SK-N-SH treated with all-trans-retinoic acid at 6 μM for 48 hours (cell line): ENCODE data around the gene CAP1.

Experiments
- ATAC-seq: fragments of 200-7000 bp; cut with Tn5 transposase; 3 replicates; pipeline ENCODE4 v1.9.1; 2020; ENCODE audit warnings: mild to moderate bottlenecking, moderate library complexity
- ARNTL ChIP-seq: fragments of 450-650 bp; formaldehyde crosslinking; IDR thresholded peaks from 2 replicates; pipeline ENCODE4 v1.5.0; 2020; ENCODE audit warnings: low read depth, mild to moderate bottlenecking, moderate library complexity, borderline replicate concordance
- BACH2 ChIP-seq: fragments of 250-450 bp; sonication (Bioruptor Pico); IDR thresholded peaks from 2 replicates; pipeline ENCODE4 v1.9.0; 2021; ENCODE audit warnings: mild to moderate bottlenecking, borderline replicate concordance
- CREB5 ChIP-seq: fragments of 250-450 bp; sonication (Bioruptor Pico); IDR thresholded peaks from 2 replicates; pipeline ENCODE4 v1.5.1; 2020; ENCODE audit warnings: low read depth, mild to moderate bottlenecking, moderate library complexity
- CSDC2 ChIP-seq: fragments of 250-450 bp; sonication (Bioruptor Pico); IDR thresholded peaks from 2 replicates; pipeline ENCODE4 v1.5.0; 2020; ENCODE audit warnings: mild to moderate bottlenecking, moderate library complexity
- ESRRG ChIP-seq: fragments of 250-450 bp; sonication (Bioruptor Pico); IDR thresholded peaks from 2 replicates; pipeline ENCODE4 v1.6.1; 2021; ENCODE audit warnings: mild to moderate bottlenecking
- GLIS3 ChIP-seq: fragments of 250-450 bp; sonication (Bioruptor Pico); IDR thresholded peaks from 2 replicates; pipeline ENCODE4 v1.5.0; 2020; ENCODE audit warnings: mild to moderate bottlenecking, moderate library complexity
- ISL1 ChIP-seq: fragments of 250-450 bp; sonication (Bioruptor Pico); IDR thresholded peaks from 2 replicates; pipeline ENCODE4 v2.1.2; 2022; ENCODE audit warnings: mild to moderate bottlenecking, moderate library complexity
- OSR1 ChIP-seq: fragments of 250-450 bp; sonication (Bioruptor Pico); IDR thresholded peaks from 2 replicates; pipeline ENCODE4 v1.8.0; 2022; ENCODE audit warnings: moderate library complexity, mild to moderate bottlenecking, inconsistent platforms
- PATZ1 ChIP-seq: fragments of 250-450 bp; sonication (Bioruptor Pico); IDR thresholded peaks from 2 replicates; pipeline ENCODE4 v1.8.0; 2020; ENCODE audit warnings: mild to moderate bottlenecking, moderate library complexity, borderline replicate concordance
- PPARA ChIP-seq: fragments of 250-450 bp; sonication (Bioruptor Pico); IDR thresholded peaks from 2 replicates; pipeline ENCODE4 v1.5.0; 2020; ENCODE audit warnings: mild to moderate bottlenecking, borderline replicate concordance
- RARB ChIP-seq: fragments of 250-450 bp; sonication (Bioruptor Pico); IDR thresholded peaks from 2 replicates; pipeline ENCODE4 v1.8.0; 2021; ENCODE audit warnings: mild to moderate bottlenecking, moderate library complexity
- SNAI2 ChIP-seq: fragments of 250-450 bp; sonication (Bioruptor Pico); IDR thresholded peaks from 2 replicates; pipeline ENCODE4 v1.5.0; 2020; ENCODE audit warnings: mild to moderate bottlenecking, moderate library complexity
- TCF4 ChIP-seq: fragments of 250-450 bp; sonication (Bioruptor Pico); IDR thresholded peaks from 2 replicates; pipeline ENCODE4 v1.8.0; 2021; ENCODE audit warnings: mild to moderate bottlenecking, moderate library complexity, borderline replicate concordance
- TOX ChIP-seq: fragments of 250-450 bp; sonication (Bioruptor Pico); IDR thresholded peaks from 2 replicates; pipeline ENCODE4 v1.8.0; 2021; ENCODE audit warnings: mild to moderate bottlenecking, moderate library complexity, borderline replicate concordance
- ZFP3 ChIP-seq: fragments of 250-450 bp; sonication (Bioruptor Pico); IDR thresholded peaks from 2 replicates; pipeline ENCODE4 v1.5.0; 2020; ENCODE audit warnings: mild to moderate bottlenecking, moderate library complexity
- ZFP30 ChIP-seq: fragments of 450-650 bp; formaldehyde crosslinking; IDR thresholded peaks from 2 replicates; pipeline ENCODE4 v1.5.0; 2022; ENCODE audit warnings: mild to moderate bottlenecking, moderate library complexity
- ZNF565 ChIP-seq: fragments of 450-650 bp; formaldehyde crosslinking; conservative IDR thresholded peaks from 2 replicates; pipeline ENCODE4 v1.5.0; 2020; ENCODE audit warnings: low read depth, mild to moderate bottlenecking, moderate library complexity
- ZNF70 ChIP-seq: fragments of 450-650 bp; formaldehyde crosslinking; IDR thresholded peaks from 2 replicates; pipeline ENCODE4 v1.5.0; 2020; ENCODE audit warnings: mild to moderate bottlenecking, moderate library complexity
- ZNF8 ChIP-seq: fragments of 450-650 bp; formaldehyde crosslinking; IDR thresholded peaks from 2 replicates; pipeline ENCODE4 v1.5.0; 2020; ENCODE audit warnings: mild to moderate bottlenecking, moderate library complexity
- TF ChIP-seq, protein P1 (sequence below): fragments of 250-450 bp; sonication (Bioruptor Pico); IDR thresholded peaks from 2 replicates; pipeline ENCODE4 v1.5.1; 2021; ENCODE audit warnings: mild to moderate bottlenecking, moderate library complexity
- TF ChIP-seq, protein P2 (sequence below): fragments of 250-450 bp; sonication (Bioruptor Pico); IDR thresholded peaks from 2 replicates; pipeline ENCODE4 v1.8.0; 2021; ENCODE audit warnings: low read depth, mild to moderate bottlenecking, moderate library complexity, borderline replicate concordance

The CAP1 gene

DNA sequence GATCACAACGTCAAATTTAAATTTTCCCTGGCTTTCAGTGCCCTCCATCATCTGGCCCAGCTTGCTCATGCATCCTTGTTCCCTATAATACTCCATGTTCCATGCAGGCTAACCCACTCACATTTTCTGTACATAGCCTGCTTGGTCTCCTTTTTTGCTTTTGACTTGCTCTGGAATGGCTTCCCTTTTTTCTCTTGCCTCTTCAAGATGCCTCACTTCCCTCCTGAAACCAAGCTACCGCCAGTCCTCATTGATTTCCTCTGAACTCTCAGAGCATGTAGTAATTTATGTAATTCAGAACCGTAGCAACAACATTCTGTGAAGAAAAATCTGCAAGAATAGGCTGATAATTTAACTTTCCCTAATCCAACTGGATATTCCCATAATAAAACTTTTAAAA, 10.3 kb downstream of the CAP1 start:
- no peak for ATAC-seq
- TF ChIP-seq TOX (no peak), CSDC2 (CRISPR knock-in tag) (no peak), RARB (CRISPR knock-in tag) (no peak), OSR1 (CRISPR knock-in tag) (no peak), SNAI2 (no peak), GLIS3 (CRISPR knock-in tag) (no peak), ESRRG (no peak), TCF4 (CRISPR knock-in tag) (no peak), BACH2 (CRISPR knock-in tag) (no peak), ZFP3 (no peak), PATZ1 (no peak), ZFP30 (no peak)
- TF ChIP-seq, protein P1, sequence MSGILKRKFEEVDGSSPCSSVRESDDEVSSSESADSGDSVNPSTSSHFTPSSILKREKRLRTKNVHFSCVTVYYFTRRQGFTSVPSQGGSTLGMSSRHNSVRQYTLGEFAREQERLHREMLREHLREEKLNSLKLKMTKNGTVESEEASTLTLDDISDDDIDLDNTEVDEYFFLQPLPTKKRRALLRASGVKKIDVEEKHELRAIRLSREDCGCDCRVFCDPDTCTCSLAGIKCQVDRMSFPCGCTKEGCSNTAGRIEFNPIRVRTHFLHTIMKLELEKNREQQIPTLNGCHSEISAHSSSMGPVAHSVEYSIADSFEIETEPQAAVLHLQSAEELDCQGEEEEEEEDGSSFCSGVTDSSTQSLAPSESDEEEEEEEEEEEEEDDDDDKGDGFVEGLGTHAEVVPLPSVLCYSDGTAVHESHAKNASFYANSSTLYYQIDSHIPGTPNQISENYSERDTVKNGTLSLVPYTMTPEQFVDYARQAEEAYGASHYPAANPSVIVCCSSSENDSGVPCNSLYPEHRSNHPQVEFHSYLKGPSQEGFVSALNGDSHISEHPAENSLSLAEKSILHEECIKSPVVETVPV, result no peak

DNA sequence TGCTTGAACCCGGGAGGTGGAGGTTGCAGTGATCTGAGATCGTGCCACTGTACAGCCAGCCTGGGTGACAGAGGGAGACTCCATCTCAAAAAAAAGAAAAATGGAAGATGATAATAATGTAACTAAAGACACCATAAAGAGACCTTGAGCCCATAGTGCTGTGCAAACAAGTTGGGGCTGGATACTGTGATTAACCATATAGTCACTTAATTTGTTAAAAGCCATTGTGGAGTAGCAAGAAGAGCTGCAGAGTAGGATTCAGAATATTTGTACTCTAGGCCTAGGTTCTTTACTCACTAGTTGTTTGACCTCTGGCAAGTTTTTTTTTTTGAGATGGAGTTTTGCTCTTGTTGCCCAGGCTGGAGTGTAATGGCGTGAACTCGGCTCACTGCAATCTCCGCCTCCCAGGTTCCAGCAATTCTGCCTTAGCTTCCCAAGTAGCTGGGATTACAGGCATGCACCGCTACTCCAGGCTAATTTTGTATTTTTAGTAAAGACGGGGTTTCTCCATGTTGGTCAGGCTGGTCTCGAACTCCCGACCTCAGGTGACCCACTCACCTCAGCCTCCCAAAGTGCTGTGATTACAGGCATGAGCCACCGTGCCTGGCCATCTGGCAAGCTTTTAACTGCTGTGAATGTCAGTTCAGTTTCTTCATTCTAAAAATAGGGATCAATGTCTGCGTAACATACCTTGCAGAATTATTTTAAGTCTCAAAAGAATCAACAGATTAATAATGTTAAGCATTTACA, 12.8 kb downstream of the CAP1 start:
- no peak for TF ChIP-seq ZNF70 (CRISPR knock-in tag)
- TF ChIP-seq, all 23 proteins: peak for 0
- no peak for ATAC-seq

DNA sequence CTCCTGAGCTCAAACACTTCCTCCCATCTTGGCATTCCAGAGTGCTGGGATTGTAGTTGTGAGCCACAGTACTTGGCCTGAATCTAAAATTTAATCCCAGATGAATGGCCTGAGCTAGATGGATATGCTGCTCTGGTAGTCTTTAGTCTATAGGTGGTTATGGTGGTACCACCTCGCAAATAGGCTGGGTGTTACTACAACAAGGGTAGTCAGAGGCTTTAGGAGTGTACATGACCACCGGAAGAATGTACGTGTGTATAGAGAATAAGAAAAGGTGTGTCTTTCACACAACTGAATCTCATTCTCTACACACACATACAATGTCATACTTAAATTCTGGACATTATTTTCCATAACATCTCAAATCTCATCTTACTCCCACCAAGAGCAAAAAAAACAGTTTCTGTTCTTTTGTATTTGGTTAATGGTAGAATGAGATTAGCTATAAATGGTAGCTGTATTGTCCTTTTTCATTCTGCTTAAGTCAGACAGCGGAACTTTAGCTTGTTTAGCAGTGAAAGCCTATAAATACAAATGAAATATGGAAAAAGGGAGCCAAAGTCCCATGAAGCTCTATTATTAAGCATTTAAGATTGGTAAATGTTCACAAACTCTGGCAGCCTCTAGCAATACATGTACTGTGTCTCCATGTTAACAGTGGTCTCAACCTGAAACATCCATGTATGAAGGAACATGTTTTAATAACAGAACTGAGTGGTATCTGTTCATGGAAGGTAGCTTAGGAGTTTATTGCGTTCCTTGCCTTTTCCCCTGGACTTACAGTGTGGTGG, 16.2 kb downstream of the CAP1 start:
- TF ChIP-seq SNAI2 (no peak), ARNTL (CRISPR knock-in tag) (no peak), RARB (CRISPR knock-in tag) (no peak), OSR1 (CRISPR knock-in tag) (no peak)
- TF ChIP-seq, protein P2, sequence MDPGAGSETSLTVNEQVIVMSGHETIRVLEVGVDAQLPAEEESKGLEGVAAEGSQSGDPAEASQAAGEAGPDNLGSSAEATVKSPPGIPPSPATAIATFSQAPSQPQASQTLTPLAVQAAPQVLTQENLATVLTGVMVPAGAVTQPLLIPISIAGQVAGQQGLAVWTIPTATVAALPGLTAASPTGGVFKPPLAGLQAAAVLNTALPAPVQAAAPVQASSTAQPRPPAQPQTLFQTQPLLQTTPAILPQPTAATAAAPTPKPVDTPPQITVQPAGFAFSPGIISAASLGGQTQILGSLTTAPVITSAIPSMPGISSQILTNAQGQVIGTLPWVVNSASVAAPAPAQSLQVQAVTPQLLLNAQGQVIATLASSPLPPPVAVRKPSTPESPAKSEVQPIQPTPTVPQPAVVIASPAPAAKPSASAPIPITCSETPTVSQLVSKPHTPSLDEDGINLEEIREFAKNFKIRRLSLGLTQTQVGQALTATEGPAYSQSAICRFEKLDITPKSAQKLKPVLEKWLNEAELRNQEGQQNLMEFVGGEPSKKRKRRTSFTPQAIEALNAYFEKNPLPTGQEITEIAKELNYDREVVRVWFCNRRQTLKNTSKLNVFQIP (CRISPR knock-in tag), result no peak
- no peak for ATAC-seq

DNA sequence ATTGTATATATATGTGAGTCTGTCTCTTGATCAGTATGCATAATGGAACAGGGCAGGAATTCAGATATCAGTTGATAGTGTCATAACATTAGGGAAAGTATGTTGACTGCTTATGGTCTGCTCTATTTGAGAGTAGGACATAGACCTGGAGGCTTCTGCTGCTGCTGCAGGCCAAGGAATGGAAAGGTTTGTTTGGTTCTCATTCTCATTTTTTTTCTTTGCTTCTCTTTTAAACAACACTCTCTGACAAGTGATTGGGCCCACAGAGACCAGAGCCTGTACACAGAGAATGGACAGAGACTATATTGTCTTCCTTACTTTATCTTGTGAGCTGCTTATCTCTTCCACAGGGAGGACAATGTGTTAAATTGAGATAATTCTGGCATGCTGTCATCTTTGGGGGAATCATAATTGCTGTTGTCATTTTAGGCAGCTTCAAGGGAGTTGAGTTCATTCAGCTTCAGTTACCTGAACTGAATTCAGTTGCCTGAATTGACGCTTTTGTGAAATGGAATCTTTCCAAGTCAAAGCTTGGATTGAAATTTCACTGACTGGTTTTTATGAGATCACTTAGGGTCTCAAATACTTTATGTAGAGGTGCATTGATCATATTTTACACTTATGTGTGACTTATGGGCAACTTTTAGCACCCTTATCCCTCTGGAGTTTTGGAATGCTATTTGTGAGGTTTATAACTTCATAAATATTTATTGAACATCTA, 16.9 kb downstream of the CAP1 start:
- no peak for TF ChIP-seq PATZ1
- TF ChIP-seq TOX, result no peak
- no peak for TF ChIP-seq ISL1
- no peak for TF ChIP-seq BACH2 (CRISPR knock-in tag)
- no peak for TF ChIP-seq CREB5 (CRISPR knock-in tag)
- no peak for TF ChIP-seq CSDC2 (CRISPR knock-in tag)
- no peak for TF ChIP-seq ZNF8 (CRISPR knock-in tag)
- no peak for TF ChIP-seq ARNTL (CRISPR knock-in tag)
- TF ChIP-seq, protein P2 (CRISPR knock-in tag), result no peak
- no peak for TF ChIP-seq SNAI2
- no peak for TF ChIP-seq ZFP3
- no peak for TF ChIP-seq OSR1 (CRISPR knock-in tag)
- no peak for TF ChIP-seq ZNF565 (CRISPR knock-in tag)
- TF ChIP-seq TCF4 (CRISPR knock-in tag), result no peak
- no peak for TF ChIP-seq PPARA (CRISPR knock-in tag)
- no peak for ATAC-seq
